HCT116 (cell line): ENCODE measurements around the gene MRTFB. TPM values are rescaled to one million over a fixed set of nuclear protein-coding genes. Genes with fewer than 3 reads are reported as not detected.

Experiments
- ATAC-seq: fragments of 200-7000 bp; cut with Tn5 transposase; 2 replicates; pipeline ENCODE4 v1.9.1; 2020; ENCODE audit warnings: mild to moderate bottlenecking, moderate library complexity
- BruUV-seq: library from RNA; stranded (reverse); fragments of 400-500 nt; replicated peaks from 2 replicates; lab custom pipeline; 2021; lab: Mats Ljungman, UMichigan
- CTCF ChIA-PET: fragments of 300-600 bp; sonication (Branson Sonifier 250); formaldehyde crosslinking; loops from one replicate; lab custom pipeline; 2021; ENCODE audit warnings: antibody characterized with exemption; lab: Charles Lee
- POLR2A ChIA-PET: fragments of 300-600, 350-600 bp; sonication (Branson Sonifier 250); formaldehyde crosslinking; loops from one replicate; lab custom pipeline; 2021; ENCODE audit warnings: antibody characterized with exemption; lab: Charles Lee
- RAD21 ChIA-PET, 2 experiments: fragments of 300-600 bp; sonication (Branson Sonifier 250); formaldehyde crosslinking; loops; one replicate each; lab custom pipeline; 2023; ENCODE audit warnings: low total read pairs in 2 of 2; ENCODE audit not compliant: uncharacterized antibody in 2 of 2, unreplicated experiment in 2 of 2, low non-redundant PET in 1 of 2; lab: Charles Lee
- DNase-seq: peaks from one replicate; pipeline ENCODE4 v3.0.0-alpha.2; 2010; ENCODE audit warnings: low read depth, low spot score
- H2AFZ ChIP-seq: fragments of 200-600 bp; shearing (Covaris generic), sonication (generic); 2 replicates; pipeline ENCODE4 v1.6.1; 2017; ENCODE audit warnings: low read depth, mixed run types, mixed read lengths, antibody characterized with exemption, low read length; ENCODE audit not compliant: poor library complexity, severe bottlenecking
- H3K27ac ChIP-seq: 2 replicates; pipeline ENCODE4 v1.5.1; 2012; ENCODE audit warnings: low read depth, low read length
- H3K27me3 ChIP-seq: fragments of 200-600 bp; sonication (generic); 2 replicates; pipeline ENCODE4 v1.6.1; 2016; ENCODE audit warnings: mixed run types, low read length, mixed read lengths; ENCODE audit not compliant: insufficient read depth
- H3K36me3 ChIP-seq, 2 experiments: fragments of 200-500 bp in 1 of 2; fragments of 200-600 bp in 1 of 2; sonication (Bioruptor generic) in 1 of 2; sonication (generic) in 1 of 2; 2 replicates each; pipeline versions ENCODE4 v1.5.1 to v1.6.1; 2014 to 2016; ENCODE audit warnings: low read length in 2 of 2, inconsistent platforms in 1 of 2, mixed read lengths in 1 of 2, mixed run types in 1 of 2; ENCODE audit not compliant: insufficient read depth in 2 of 2, control insufficient read depth in 1 of 2
- H3K4me1 ChIP-seq, 2 experiments: fragments of 200-600 bp in 1 of 2; sonication (generic) in 1 of 2; 2 replicates each; pipeline versions ENCODE4 v1.5.1 to v1.6.1; 2012 to 2017; ENCODE audit warnings: low read length in 2 of 2, inconsistent platforms in 1 of 2, mild to moderate bottlenecking in 1 of 2, mixed read lengths in 1 of 2, mixed run types in 1 of 2, moderate library complexity in 1 of 2; ENCODE audit not compliant: insufficient read depth in 2 of 2, control insufficient read depth in 1 of 2
- H3K4me2 ChIP-seq: fragments of 200-600 bp; sonication (generic); 2 replicates; pipeline ENCODE4 v1.6.1; 2017; ENCODE audit warnings: mixed run types, low read length, mixed read lengths
- H3K4me3 ChIP-seq, 2 experiments: fragments of 200-600 bp in 1 of 2; sonication (generic) in 1 of 2; replicated peaks in 1 of 2; 2 replicates each; pipeline ENCODE4 v1.5.1; 2011 to 2016; ENCODE audit warnings: low read length in 2 of 2, control low read depth in 1 of 2, low read depth in 1 of 2, mild to moderate bottlenecking in 1 of 2, mixed read lengths in 1 of 2, mixed run types in 1 of 2
- H3K79me2 ChIP-seq: fragments of 200-600 bp; sonication (generic); 2 replicates; pipeline ENCODE4 v1.6.1; 2017; ENCODE audit warnings: mild to moderate bottlenecking, mixed run types, low read length, moderate library complexity, mixed read lengths; ENCODE audit not compliant: insufficient read depth
- H3K9ac ChIP-seq: fragments of 200-600 bp; sonication (generic); 2 replicates; pipeline ENCODE4 v1.6.1; 2016; ENCODE audit warnings: low read length, mixed read lengths
- H3K9me2 ChIP-seq: fragments of 200-600 bp; sonication (generic), shearing (Covaris generic); 2 replicates; pipeline ENCODE4 v1.6.1; 2017; ENCODE audit warnings: mixed run types, mild to moderate bottlenecking, moderate library complexity; ENCODE audit not compliant: insufficient read depth
- H3K9me3 ChIP-seq, 2 experiments: fragments of 200-500 bp in 1 of 2; fragments of 200-600 bp in 1 of 2; sonication (Bioruptor generic) in 1 of 2; sonication (generic) in 1 of 2; 2 replicates each; pipeline ENCODE4 v1.6.1; 2014 to 2017; ENCODE audit warnings: low read length in 2 of 2, mixed read lengths in 2 of 2, inconsistent platforms in 1 of 2, low read depth in 1 of 2, mild to moderate bottlenecking in 1 of 2, mixed run types in 1 of 2, moderate library complexity in 1 of 2; ENCODE audit not compliant: control insufficient read depth in 1 of 2, insufficient read depth in 1 of 2
- H4K20me1 ChIP-seq: fragments of 200-600 bp; sonication (generic), shearing (Covaris generic); 2 replicates; pipeline ENCODE4 v1.6.1; 2017; ENCODE audit warnings: mixed run types, mild to moderate bottlenecking, moderate library complexity; ENCODE audit not compliant: insufficient read depth
- ATF3 ChIP-seq: IDR thresholded peaks from 2 replicates; pipeline ENCODE4 v1.6.1; 2012
- CBX3 ChIP-seq: IDR thresholded peaks from 2 replicates; pipeline ENCODE4 v1.6.1; 2012; ENCODE audit warnings: low read depth
- CEBPB ChIP-seq: IDR thresholded peaks from 2 replicates; pipeline ENCODE4 v1.6.1; 2012; ENCODE audit warnings: low read depth
- EGR1 ChIP-seq: IDR thresholded peaks from 2 replicates; pipeline ENCODE4 v1.6.1; 2012; ENCODE audit warnings: low read depth
- EZH2 ChIP-seq: fragments of 200-600 bp; sonication (generic); IDR thresholded peaks from 2 replicates; pipeline ENCODE4 v1.6.1; 2017; ENCODE audit warnings: antibody characterized with exemption, mixed run types
- EZH2phosphoT487 ChIP-seq: fragments of 200-600 bp; IDR thresholded peaks from 2 replicates; pipeline ENCODE4 v1.6.1; 2018; ENCODE audit warnings: antibody characterized with exemption, borderline replicate concordance
- FOSL1 ChIP-seq: IDR thresholded peaks from 2 replicates; pipeline ENCODE4 v1.6.1; 2012; ENCODE audit warnings: low read depth
- MAX ChIP-seq: IDR thresholded peaks from 2 replicates; pipeline ENCODE4 v1.6.1; 2012
- POLR2A ChIP-seq: IDR thresholded peaks from 2 replicates; pipeline ENCODE4 v1.7.0; 2011; ENCODE audit warnings: borderline replicate concordance; ENCODE audit not compliant: insufficient read depth, insufficient read length; ENCODE audit errors: extremely low read depth
- RAD21 ChIP-seq: IDR thresholded peaks from 2 replicates; pipeline ENCODE4 v1.6.1; 2012; ENCODE audit warnings: low read depth, mild to moderate bottlenecking
- SIN3A ChIP-seq: IDR thresholded peaks from 2 replicates; pipeline ENCODE4 v1.6.1; 2012; ENCODE audit warnings: low read depth
- SP1 ChIP-seq: IDR thresholded peaks from 2 replicates; pipeline ENCODE4 v1.6.1; 2012; ENCODE audit warnings: low read depth
- SRF ChIP-seq: IDR thresholded peaks from 2 replicates; pipeline ENCODE4 v1.6.1; 2012; ENCODE audit warnings: low read depth
- TCF7L2 ChIP-seq: IDR thresholded peaks from 2 replicates; pipeline ENCODE4 v1.7.0; 2011; ENCODE audit warnings: borderline replicate concordance, inconsistent platforms; ENCODE audit not compliant: insufficient read depth, insufficient read length; ENCODE audit errors: extremely low read depth
- intact Hi-C: fragments of 100-400 bp; cut with micrococcal nuclease; formaldehyde crosslinking; loops from 2 replicates; pipeline ENCODE4 v1.10.0; 2022
- total RNA-seq: library from RNA; stranded (reverse); gene quantifications from one replicate; pipeline ENCODE4 v1.2.1, GENCODE V29; 2021; ENCODE audit not compliant: unreplicated experiment
- TF ChIP-seq, protein P1 (sequence below), 3 experiments: fragments of 200-600 bp in 1 of 3; sonication (generic) in 1 of 3; IDR thresholded peaks in 2 of 3; conservative IDR thresholded peaks in 1 of 3; 2 replicates each; pipeline ENCODE4 v1.5.1; 2012 to 2017; ENCODE audit warnings: low read depth in 2 of 3, low read length in 2 of 3, antibody characterized with exemption in 1 of 3, borderline replicate concordance in 1 of 3, control low read depth in 1 of 3, mild to moderate bottlenecking in 1 of 3, mixed read lengths in 1 of 3, mixed run types in 1 of 3, moderate library complexity in 1 of 3; ENCODE audit not compliant: insufficient read depth in 1 of 3

Gene MRTFB
- total RNA-seq, 1 experiment from 2014 or later, result 39.0 TPM

DNA sequence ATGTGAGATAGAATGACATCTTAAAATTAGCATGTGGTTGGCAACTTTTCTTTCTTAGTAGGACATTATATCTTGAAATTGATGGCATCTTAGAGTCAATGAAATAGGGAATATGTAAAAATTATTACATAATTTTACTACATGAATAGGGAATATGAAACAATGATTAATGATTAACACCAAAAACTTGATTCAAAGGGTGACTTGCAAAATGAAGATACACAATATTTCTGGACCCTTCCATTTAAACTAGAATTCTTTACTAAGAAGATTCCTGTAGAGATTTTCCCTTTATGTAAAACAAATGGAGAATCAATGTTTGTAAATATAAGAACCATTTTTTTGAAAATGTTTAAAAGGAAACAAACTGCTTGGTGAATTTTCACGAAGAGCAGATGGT is 3.4 kb downstream of the MRTFB start (continued):
- TF ChIP-seq RAD21 (no peak), SP1 (no peak), SRF (no peak)
- TF ChIP-seq, all 23 proteins: peak for 0

GRCh38 chr16:14077918-14078317 is 6.8 kb downstream of the MRTFB start:
- Histone ChIP-seq H3K4me2 (no peak overlapping the region), H3K36me3 (peaks cover 5 to 7% of the 10 kb centered on the region in 2 experiments; a peak in 2 of 4 replicates), H3K4me3 (no peak overlapping the region), H3K9me2 (no peaks in the 10 kb centered on the region; the same call in 1 of the 2 replicates), H3K27me3 (no peaks in the 10 kb centered on the region)
- RAD21 ChIA-PET, result interaction anchor here in 1 of 2 experiments (1.2 kb wide), 1 partner anchor 208 kb away, joined by 3 read pairs; no protein-coding TSS in a partner anchor
- TF ChIP-seq EZH2phosphoT487 (no peak), MAX (no peak), SIN3A (no peak), POLR2A (no peak), SP1 (no peak), EGR1 (no peak)
- TF ChIP-seq, all 23 proteins: peak for 0
- Histone ChIP-seq H2AFZ (no peak overlapping the region), H3K79me2 (peaks cover 68% of the 10 kb centered on the region), H4K20me1 (no peaks in the 10 kb centered on the region; the same call in 1 of the 2 replicates), H3K4me1 (no peaks in the 10 kb centered on the region), H3K27ac (no peak overlapping the region), H3K9ac (no peak overlapping the region), H3K9me3 (no peaks in the 10 kb centered on the region)
- CTCF ChIA-PET, result no interaction called here
- ATAC-seq, result no peak
- POLR2A ChIA-PET, result no interaction called here
- BruUV-seq, result no TSS peak
- intact Hi-C loops, result no loop called here
- DNase-seq, result no peak

DNA sequence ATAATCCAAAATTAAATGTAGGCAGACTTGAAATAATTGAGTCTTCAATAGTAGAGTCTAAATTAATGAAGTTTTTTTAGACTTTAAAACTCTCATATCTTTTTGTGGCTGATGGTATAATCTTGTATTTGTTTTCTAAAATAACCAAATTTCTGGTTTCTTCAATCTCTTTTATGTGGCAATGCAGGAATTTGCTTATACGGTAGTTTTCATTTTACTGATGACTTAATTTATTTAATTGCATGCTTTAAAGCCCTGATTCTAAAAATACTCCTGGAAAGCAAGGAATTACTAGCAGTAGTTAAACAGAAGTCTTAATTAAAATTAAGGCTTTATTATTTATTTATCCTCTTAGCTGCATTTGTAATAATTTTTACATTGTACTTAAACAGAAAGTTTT is 15.4 kb downstream of the MRTFB start:
- ATAC-seq (no peak), DNase-seq (no peak)
- Histone ChIP-seq H3K4me1 (peaks cover 6 to 12% of the 10 kb centered on the region in 2 experiments; a peak in 2 of 4 replicates), H3K9ac (no peak overlapping the region), H3K9me3 (no peaks in the 10 kb centered on the region), H3K4me3 (no peak overlapping the region), H3K9me2 (no peaks in the 10 kb centered on the region; the same call in 1 of the 2 replicates), H3K36me3 (peaks cover 0 to 12% of the 10 kb centered on the region in 2 experiments; a peak in 1 of 4 replicates), H2AFZ (no peak overlapping the region), H3K27me3 (no peaks in the 10 kb centered on the region), H4K20me1 (no peaks in the 10 kb centered on the region), H3K4me2 (no peak overlapping the region), H3K79me2 (peaks cover 82% of the 10 kb centered on the region), H3K27ac (no peak overlapping the region)
- ChIA-PET POLR2A (no interaction called here), RAD21 (no interaction called here), CTCF (no interaction called here)
- TF ChIP-seq FOSL1 (no peak), MAX (no peak), RAD21 (no peak), SP1 (no peak), SRF (no peak), TCF7L2 (no peak), CBX3 (no peak), EZH2 (no peak), CEBPB (no peak), ATF3 (no peak)
- TF ChIP-seq, protein P1, sequence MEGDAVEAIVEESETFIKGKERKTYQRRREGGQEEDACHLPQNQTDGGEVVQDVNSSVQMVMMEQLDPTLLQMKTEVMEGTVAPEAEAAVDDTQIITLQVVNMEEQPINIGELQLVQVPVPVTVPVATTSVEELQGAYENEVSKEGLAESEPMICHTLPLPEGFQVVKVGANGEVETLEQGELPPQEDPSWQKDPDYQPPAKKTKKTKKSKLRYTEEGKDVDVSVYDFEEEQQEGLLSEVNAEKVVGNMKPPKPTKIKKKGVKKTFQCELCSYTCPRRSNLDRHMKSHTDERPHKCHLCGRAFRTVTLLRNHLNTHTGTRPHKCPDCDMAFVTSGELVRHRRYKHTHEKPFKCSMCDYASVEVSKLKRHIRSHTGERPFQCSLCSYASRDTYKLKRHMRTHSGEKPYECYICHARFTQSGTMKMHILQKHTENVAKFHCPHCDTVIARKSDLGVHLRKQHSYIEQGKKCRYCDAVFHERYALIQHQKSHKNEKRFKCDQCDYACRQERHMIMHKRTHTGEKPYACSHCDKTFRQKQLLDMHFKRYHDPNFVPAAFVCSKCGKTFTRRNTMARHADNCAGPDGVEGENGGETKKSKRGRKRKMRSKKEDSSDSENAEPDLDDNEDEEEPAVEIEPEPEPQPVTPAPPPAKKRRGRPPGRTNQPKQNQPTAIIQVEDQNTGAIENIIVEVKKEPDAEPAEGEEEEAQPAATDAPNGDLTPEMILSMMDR (IDR thresholded peaks at IDR 0.05 in 2 of 3, conservative IDR thresholded peaks at IDR 0.05 in 1 of 3; ENCODE audit: borderline replicate concordance in 1 of 3, insufficient read depth in 1 of 3, low read depth in 2 of 3, low read length in 2 of 3), result no peak
- intact Hi-C loops, result no loop called here
- BruUV-seq, result no TSS peak
